Omental fat pad (tissue), 4 donors: Measurements from ENCODE around the gene DSCAML1. TPM values are rescaled to one million over a fixed set of nuclear protein-coding genes. Genes with fewer than 3 reads are reported as not detected.

Experiments
- ATAC-seq: fragments of 150-250 bp; one replicate; pipeline ENCODE4 v1.9.1; 2016; ENCODE audit warnings: mild to moderate bottlenecking, moderate library complexity; ENCODE audit not compliant: low FRiP score
- DNase-seq: peaks from one replicate; pipeline ENCODE4 v3.0.0-alpha.2; 2019; ENCODE audit warnings: low spot score
- total RNA-seq, 4 donors: library from RNA; depleted of rRNA; stranded (reverse); fragments of >200 nt; gene quantifications; one replicate each; pipeline ENCODE4 v1.1.0, GENCODE V29; 2016
- TF ChIP-seq, protein P1 (sequence below), 3 donors: fragments of 450-650 bp; IDR thresholded peaks; one replicate each; pipeline ENCODE4 v1.5.1; 2016 to 2017; ENCODE audit warnings: antibody characterized with exemption in 3 of 3, mild to moderate bottlenecking in 3 of 3, moderate library complexity in 2 of 3

DSCAML1 gene
- total RNA-seq, 4 donors from 2014 or later, result 0.95 to 10.9 (median 3.9) TPM

DNA sequence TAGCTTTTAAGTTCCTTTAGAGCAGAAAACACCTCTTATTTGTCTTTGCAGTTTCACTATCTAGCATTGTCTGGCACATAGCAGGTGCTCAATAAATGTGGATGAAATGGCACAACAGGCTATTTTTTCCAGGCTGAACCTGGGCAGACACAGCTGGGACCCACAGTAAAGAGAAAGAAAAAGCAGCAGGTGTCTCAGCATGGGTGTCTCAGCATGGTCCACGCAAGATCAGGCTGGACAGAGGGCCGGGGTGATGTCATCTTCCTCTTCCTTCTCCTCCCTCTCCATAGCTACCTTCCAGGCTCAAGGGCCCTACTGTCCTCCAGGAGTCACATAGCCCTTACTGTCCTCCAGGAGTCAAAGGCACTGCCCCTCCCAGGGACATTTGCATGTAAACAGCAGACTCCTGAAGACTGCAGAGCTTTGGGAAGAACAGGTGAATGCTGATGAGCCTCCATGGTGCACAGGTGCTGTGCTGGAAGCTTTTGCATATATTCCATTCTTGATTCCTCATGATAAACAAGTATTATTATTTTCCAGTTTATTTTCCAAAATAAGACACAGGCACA lies 65.2 kb downstream of the DSCAML1 start:
- ATAC-seq, result no peak
- DNase-seq, result no peak
- TF ChIP-seq, protein P1, sequence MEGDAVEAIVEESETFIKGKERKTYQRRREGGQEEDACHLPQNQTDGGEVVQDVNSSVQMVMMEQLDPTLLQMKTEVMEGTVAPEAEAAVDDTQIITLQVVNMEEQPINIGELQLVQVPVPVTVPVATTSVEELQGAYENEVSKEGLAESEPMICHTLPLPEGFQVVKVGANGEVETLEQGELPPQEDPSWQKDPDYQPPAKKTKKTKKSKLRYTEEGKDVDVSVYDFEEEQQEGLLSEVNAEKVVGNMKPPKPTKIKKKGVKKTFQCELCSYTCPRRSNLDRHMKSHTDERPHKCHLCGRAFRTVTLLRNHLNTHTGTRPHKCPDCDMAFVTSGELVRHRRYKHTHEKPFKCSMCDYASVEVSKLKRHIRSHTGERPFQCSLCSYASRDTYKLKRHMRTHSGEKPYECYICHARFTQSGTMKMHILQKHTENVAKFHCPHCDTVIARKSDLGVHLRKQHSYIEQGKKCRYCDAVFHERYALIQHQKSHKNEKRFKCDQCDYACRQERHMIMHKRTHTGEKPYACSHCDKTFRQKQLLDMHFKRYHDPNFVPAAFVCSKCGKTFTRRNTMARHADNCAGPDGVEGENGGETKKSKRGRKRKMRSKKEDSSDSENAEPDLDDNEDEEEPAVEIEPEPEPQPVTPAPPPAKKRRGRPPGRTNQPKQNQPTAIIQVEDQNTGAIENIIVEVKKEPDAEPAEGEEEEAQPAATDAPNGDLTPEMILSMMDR (IDR thresholded peaks at IDR 0.05), result no peak

DNA sequence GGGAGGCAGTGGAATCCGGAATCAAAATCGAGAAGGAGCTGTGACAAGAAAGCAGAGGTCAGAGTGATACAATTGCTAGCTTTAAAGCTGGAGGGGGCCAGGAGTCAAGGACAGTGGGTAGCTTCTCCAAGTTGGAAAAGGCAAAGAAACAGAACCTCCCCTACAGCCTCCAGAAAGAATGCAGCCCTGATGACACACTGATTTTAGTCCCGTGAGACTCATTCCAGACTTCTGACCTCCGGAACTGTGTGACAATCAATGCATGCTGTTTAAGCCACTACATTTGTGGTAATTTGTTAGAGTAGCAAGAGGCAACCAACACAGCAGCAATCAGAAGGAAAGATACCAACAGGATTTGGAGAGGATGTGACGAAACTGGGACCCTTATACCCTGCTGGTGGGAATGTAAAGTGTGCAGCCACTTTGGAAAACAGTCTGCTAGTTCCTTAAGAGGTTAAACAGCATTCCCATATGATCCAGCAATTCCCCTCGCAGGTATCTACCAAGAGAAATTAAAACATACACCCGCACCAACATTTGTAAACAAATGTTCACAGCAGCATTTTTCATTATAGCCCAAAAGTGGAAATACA lies 66.7 kb downstream of the DSCAML1 start:
- DNase-seq (no peak), ATAC-seq (no peak)
- TF ChIP-seq, protein P1 (IDR thresholded peaks at IDR 0.05), result no peak

DNA sequence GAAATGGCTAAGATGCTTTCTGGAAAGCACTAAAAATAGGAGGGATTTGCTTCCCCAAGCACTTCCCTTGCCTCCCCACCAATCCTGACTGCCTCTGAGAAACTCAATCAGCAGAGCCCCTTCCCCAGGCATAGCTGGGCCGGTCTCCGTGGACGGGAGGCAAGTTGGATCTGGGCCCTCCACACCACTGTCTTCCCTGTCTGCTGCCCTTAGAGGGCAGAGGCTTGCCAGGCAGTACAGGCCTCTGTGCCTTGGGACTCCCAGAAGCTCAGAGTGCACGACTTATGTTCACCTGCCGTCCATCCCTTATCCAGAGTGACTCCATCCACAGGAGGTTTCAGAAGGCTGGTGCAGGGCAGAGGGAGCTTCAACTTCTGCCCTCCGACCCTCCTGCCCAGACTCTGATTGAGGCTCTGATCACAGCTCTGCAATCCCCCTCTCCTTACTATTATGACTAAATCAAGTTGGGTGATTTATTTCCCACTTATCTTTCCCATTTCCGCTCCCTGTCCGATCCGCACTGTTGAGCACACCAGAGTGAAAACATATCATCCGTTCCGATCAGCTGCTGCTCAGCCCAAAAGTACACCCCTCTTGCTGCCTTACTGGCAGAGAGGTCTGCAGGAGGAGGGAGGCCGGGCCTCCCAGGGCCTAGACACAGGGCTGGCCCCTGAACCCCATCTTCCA lies 71.8 kb downstream of the DSCAML1 start:
- DNase-seq (no peak), ATAC-seq (no peak)
- TF ChIP-seq, protein P1 (IDR thresholded peaks at IDR 0.05), result no peak

DNA sequence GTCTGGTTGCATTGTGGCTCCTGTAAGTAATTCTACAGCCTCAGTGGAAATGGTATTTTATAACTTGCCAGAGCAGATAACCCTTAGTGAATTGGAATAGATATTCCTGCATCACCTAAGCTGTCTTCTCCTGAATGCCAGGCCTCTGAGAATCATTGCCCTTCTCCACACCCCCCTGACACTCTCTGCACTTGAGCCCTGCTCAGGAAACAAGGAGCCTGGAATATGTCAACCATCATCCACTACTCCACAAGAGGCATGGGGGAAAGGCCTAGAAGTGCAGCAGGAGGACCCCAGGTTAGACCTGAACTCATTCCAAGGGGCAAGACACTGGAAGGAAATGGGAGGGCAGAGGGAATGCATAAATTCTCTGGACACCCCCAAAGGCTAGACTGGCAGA lies 72.4 kb downstream of the DSCAML1 start:
- TF ChIP-seq, protein P1 (IDR thresholded peaks at IDR 0.05), result no peak

DNA sequence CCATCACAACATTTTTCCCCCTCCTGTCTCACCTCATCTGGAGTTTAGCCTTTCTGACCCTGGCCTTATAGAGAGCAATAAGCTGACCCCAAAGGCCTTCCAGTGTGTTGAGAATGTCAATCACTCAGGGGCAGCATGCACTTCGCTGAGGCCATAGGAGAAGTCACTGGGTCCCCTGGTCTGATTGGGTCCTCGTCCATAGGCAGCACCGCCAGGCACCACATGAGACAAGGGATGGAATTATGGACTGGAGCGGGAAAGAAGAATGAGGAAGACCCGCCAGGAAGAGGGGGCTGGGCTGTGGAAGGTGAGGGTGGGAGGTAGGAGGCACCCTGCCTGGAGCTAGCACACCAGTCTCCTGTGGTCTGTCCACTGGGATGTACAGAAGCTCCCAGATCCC lies 72.9 kb downstream of the DSCAML1 start:
- TF ChIP-seq, protein P1 (IDR thresholded peaks at IDR 0.05), result no peak
- no peak for DNase-seq
- no peak for ATAC-seq

More for the DNA sequence above, 72.4 kb downstream of the DSCAML1 start:
- ATAC-seq, result no peak
- no peak for DNase-seq

DNA sequence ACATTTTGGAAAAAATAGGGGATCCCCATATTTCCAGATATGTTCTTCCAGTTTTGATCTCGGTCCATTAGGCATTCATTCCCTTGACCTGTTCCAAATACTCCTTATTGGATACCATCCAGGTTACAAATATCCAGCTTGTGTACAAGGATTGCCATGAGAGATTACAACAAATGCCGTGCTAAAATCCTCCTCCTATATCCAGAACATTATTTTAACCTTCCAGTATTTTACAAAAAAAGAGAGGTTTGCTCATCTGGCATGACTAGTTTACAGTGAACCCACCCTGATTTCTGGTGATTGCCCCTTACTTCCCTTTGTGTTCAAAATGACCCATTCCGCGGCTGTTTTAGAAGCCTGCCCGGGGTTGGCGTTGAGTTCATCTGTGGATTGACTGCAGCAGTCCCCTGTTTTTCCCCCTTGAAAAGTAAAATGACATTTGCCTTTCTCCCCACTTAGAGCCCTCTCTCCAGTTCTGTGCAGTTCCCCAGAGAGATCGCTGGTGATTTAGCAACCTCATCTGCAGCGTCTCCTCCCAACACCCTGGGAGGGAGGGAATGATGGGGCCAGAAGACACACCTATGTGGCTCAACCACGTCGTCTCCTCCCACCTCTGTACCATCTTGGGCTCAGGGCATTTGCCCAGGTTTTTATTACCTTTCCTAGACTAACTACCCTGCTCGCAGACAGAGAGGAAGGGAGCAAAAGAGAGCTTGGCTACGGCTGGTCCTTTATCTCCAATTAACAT lies 73.6 kb downstream of the DSCAML1 start:
- ATAC-seq, result peak; percentile 77

More for the DNA sequence above, 73.6 kb downstream of the DSCAML1 start:
- TF ChIP-seq, protein P1 (IDR thresholded peaks at IDR 0.05), result no peak
- no peak for DNase-seq
